MM.1S (cell line): ENCODE measurements around the gene MYO1E.

ENCODE experiments used
- CTCF ChIP-seq: fragments of 300-600 bp; sonication (generic); IDR thresholded peaks from 2 replicates; pipeline ENCODE4 v1.5.1; 2016; ENCODE audit warnings: antibody characterized with exemption, low read length, mixed read lengths
- EZH2 ChIP-seq: fragments of 300-600 bp; sonication (generic); optimal IDR thresholded peaks from 2 replicates; pipeline ENCODE3; 2017; ENCODE audit warnings: low read depth, mild to moderate bottlenecking, antibody characterized with exemption, low read length, mixed read lengths

- TF ChIP-seq EZH2 (no peak), CTCF (no peak)
Observed at GRCh38 chr15:59306520-59307164, 66.0 kb downstream of the MYO1E start.
